HG02759 (cell line): ENCODE data around the gene DCP1A.
"Not testable (repeated sequence)": the region's sequence is repeated elsewhere in the genome, so short reads cannot be mapped to it uniquely, and the experiment has no call there.

Source experiments
- ATAC-seq: cut with Tn5 transposase; IDR thresholded peaks from one replicate; pipeline ENCODE4 v1.9.1; 2021; ENCODE audit warnings: mild to moderate bottlenecking, moderate library complexity; ENCODE audit not compliant: unreplicated experiment

The DCP1A gene

GRCh38 chr3:53347261-53348064 is at the start of gene DCP1A:
DCP1A (minus strand) TSS chr3:53347543; CDS start chr3:53347517, 26 bp downstream.
- ATAC-seq, result peak; percentile 94

GRCh38 chr3:53384465-53385423 is 37.4 kb upstream of the DCP1A start:
- ATAC-seq, result peak; percentile 49

GRCh38 chr3:53382106-53382505 is 34.8 kb upstream of the DCP1A start:
- ATAC-seq, result no peak

- no peak for ATAC-seq
These were observed 33.0 kb upstream of the DCP1A start for GRCh38 chr3:53380306-53380705.

GRCh38 chr3:53379898-53380297 is 32.6 kb upstream of the DCP1A start:
- ATAC-seq, result no peak

GRCh38 chr3:53377794-53378193 is 30.5 kb upstream of the DCP1A start:
- ATAC-seq, result no peak

- no peak for ATAC-seq
These were observed 29.3 kb upstream of the DCP1A start for GRCh38 chr3:53376679-53377078.

GRCh38 chr3:53375019-53375418 is 27.7 kb upstream of the DCP1A start:
- peak; percentile 67 for ATAC-seq

- ATAC-seq, result not testable (repeated sequence)
These were observed 23.4 kb upstream of the DCP1A start for GRCh38 chr3:53370719-53371118.

GRCh38 chr3:53361852-53362251 is 14.5 kb upstream of the DCP1A start:
- no peak for ATAC-seq

GRCh38 chr3:53357458-53357857 is 10.1 kb upstream of the DCP1A start:
- no peak for ATAC-seq

GRCh38 chr3:53354945-53355498 is 7.7 kb upstream of the DCP1A start:
- ATAC-seq, result no peak

GRCh38 chr3:53353202-53353601 is 5.9 kb upstream of the DCP1A start:
- no peak for ATAC-seq

GRCh38 chr3:53350652-53351051 is 3.3 kb upstream of the DCP1A start:
- ATAC-seq, result no peak

- ATAC-seq, result not testable (repeated sequence)
These were observed 775 bp upstream of the DCP1A start for GRCh38 chr3:53348118-53348517.

GRCh38 chr3:53346922-53347260 is 452 bp downstream of the DCP1A start:
- ATAC-seq, result peak; percentile 1

GRCh38 chr3:53346514-53346913 is 829 bp downstream of the DCP1A start:
- no peak for ATAC-seq

GRCh38 chr3:53342353-53342752 is 5.0 kb downstream of the DCP1A start:
- no peak for ATAC-seq

- no peak for ATAC-seq
These were observed 10.0 kb downstream of the DCP1A start for GRCh38 chr3:53337167-53337940.

- ATAC-seq, result no peak
These were observed 12.6 kb downstream of the DCP1A start for GRCh38 chr3:53334742-53335141.

- no peak for ATAC-seq
These were observed 15.5 kb downstream of the DCP1A start for GRCh38 chr3:53331871-53332270.
